NCI-H526 treated with DMSO at 0.1 percent for 48 hours (cell line): ENCODE measurements around the gene C2orf69.

Source experiments
- DNase-seq: peaks from one replicate; lab custom pipeline; 2025; lab: John Stamatoyannopoulos, UW

Gene C2orf69

DNA sequence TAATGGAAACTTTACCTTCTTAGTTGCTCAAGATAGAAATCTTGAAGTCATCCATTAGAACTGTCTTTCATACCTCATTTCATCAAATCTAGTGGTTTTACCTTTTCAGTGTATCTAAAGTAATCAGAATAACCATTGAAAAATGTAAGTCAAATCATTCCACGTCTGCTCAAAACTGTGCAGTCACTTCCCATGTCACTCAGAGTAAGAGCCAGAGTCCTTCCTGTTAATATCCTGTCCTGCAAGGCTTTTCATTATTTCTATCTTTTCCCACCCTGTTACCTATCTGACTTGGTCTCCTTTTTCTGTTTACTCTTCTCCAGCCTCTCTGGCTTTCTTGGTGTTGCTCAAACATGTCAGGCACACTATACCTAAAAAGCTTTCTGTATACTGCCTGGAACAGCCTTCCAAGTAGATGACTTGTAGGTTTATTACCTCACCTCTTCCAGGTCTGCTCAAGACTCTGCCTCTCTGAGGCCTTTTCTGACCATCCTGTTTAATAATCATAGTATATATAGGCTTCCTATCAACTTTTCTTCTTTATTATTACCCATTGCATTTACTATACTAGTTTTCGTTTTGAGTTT lies 3.4 kb downstream of the C2orf69 start:
- no peak for DNase-seq

- no peak for DNase-seq
Observed at GRCh38 chr2:199916980-199917379, 5.9 kb downstream of the C2orf69 start.

- DNase-seq, result no peak
Observed at GRCh38 chr2:199922856-199923255, 11.8 kb downstream of the C2orf69 start.

- no peak for DNase-seq
Observed at GRCh38 chr2:199923924-199924323, 12.8 kb downstream of the C2orf69 start.

GRCh38 chr2:199926806-199927205 lies 15.7 kb downstream of the C2orf69 start:
- no peak for DNase-seq

DNA sequence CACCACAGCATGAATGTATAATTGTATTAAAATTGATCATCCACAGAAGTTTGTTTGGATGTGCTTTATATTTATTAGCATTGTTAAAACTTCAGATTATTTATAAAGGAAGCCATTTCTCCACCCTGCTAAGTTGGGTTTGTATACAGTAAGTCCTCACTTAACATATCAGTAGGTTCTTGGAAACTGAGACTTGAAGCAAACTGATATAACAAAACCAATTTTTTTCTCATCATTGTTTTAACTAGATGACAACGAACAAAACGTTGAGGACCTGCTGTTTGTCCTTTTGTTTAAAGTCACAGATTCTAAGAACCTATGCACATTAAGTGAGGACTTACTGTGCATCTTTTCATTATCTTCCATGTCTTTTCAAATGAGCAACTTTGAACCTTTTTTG lies 17.1 kb downstream of the C2orf69 start:
- DNase-seq, result no peak

DNA sequence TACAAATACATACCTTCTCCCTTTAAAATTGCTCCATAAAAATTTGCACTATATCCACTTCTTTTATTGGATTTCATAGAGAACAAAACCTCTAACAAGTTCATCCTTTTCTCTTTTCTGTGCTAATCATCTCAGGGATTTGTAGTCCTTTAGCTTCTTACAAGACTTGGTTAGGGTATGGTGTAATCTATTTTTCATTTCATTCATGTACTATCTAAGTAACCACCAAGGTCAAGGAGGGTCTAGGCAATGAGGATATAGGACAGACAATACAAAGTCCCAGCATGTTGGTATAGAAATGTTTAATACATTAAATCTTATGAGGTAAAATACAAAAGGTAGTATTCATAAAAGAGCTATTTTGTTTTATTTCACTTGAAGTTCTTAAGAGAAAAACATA lies 17.5 kb downstream of the C2orf69 start:
- DNase-seq, result no peak

DNA sequence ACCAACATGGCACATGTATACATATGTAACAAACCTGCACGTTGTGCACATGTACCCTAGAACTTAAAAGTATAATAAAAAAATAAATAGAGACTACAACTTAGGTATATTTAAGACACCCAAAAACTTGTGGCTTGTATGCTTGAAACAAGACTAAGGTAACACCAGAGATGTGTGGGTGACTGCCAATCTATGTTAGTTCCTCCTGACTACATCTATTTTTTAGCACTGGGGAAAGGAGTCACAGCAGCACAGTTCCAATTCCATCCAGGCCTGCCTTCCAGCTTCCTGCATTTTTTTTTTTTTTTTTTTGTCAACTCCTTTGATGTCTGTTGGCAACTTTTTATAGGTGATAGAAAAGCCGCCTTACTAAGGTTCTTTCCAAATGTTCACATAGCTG lies 18.2 kb downstream of the C2orf69 start:
- no peak for DNase-seq

- no peak for DNase-seq
Observed at GRCh38 chr2:199932312-199932855, 21.3 kb downstream of the C2orf69 start.

DNA sequence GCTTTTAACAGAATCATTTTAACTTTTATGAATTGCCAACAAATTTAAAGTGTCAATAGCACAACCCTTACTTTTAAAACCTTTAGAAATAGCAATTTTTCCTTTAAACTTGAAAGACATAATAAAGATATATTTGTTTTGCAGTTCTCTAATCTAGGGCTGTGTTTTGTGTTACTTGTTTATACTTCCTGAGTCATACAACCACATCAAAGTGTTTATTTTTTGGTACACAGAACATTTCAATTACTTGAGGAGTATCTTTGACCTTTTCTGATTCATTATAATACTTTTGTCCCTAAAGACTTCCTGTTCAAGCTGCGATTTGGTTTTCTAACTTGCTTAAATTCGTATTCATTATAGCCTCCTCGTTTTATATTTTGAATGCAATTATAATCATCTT lies 22.4 kb downstream of the C2orf69 start:
- no peak for DNase-seq

DNA sequence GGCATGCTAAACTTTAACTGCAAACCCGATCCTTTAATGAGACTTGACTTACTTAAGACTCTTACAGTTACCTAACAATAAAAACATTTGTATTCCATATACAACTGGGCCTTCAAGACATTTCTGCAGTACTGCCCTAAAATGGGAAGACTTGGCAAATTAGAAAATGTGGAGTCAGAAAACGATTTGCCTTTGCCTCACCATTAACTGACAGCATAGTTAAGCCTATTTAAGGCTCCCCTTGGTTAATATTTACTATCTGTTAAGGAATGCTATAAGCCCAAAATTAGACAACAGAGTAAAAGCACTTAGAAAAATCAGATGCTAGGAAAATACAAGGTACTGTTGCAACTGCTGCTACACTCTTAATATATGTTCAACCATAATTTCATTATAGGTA lies 25.5 kb downstream of the C2orf69 start:
- DNase-seq, result no peak

DNA sequence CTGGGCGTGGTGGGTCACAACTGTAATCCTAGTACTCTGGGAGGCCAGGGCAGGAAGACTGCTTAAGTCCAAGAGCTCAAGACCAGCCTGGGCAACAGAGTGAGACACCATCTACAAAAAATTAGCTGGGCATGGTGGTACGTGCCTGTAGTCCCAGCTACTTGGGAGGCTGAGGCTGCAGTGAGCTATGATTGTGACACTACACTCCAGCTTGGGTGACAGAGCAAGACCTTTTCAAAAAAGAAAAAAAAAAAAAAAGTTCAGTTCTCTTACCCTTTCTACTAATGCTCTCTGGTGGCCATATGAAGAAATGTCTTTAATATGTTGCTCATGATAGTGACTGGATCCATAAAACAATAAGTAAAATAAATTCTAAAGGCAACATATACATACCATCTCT lies 29.3 kb downstream of the C2orf69 start:
- peak; percentile 21 for DNase-seq

DNA sequence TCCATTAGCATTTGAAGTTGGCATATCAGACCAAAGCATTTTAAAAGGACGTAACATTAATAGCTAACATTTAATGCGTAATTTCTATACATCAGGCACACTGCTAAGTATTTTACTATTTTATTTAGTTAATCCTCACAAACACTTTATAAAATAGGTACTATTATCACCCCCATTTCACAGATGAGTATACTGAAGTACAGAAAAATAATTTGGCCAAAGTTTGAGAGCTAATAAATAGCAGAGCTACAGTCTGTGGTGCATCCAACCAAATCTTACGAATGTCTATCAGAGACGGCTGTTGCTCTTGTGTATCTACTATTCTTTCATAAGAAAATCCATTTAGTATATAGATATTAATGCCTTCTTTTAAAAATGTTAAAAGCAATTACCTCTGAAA lies 32.3 kb downstream of the C2orf69 start:
- DNase-seq, result no peak

- no peak for DNase-seq
Observed at GRCh38 chr2:199946196-199946595, 35.1 kb downstream of the C2orf69 start.

DNA sequence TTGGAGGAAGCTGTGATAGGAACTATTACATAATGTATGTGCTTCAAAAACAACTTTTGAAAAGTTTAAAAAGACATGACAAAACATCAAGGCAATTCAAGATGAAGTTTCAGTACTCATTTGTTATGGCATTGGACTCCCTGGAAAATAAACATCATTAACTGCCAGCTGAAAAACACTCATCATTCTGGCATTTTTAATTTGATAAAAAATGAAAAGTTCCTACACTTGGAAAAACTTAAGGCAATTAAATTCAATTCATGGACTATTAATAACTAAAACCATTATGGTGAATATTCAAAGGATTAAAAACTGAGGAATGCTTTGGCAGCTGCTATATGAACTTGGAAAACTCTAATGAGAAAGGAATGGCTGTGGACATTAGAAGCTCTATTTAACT lies 35.7 kb downstream of the C2orf69 start:
- no peak for DNase-seq

- DNase-seq, result no peak
Observed at GRCh38 chr2:199950396-199950795, 39.3 kb downstream of the C2orf69 start.

DNA sequence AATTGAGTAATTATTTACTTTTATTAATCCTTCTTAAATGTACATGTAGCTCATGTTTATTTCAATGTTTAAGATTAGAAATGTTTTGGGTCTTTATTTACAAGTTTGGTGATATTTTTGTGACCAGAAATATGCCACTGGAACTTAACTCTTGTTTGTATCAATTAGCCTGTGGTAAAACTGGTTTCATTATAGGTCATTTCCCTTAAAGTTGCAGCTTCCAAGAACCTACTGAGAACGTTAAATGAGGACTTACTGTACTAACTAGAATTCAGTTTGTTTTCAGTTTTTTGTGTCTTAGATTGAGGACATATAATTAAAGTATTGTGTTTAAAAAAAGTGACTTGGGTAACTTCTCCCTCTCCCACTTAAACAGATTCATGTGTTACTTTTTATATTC lies 39.9 kb downstream of the C2orf69 start:
- no peak for DNase-seq

DNA sequence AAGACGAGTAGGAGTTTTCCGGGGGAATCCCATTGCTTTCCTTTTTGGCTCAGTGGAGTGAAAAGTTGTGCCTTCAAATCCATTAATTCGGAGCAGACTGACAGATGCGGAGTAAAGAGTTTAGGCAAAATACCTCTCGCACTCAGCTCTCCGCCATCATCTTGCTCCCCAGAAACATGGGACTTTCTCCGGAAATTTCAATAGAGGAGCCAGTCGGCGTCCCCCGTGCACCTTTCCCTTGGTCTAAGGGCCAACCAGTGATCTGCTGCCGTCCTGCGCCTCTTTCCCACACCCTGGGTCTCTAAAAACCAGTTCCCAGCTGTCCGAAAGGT lies 43.9 kb downstream of the C2orf69 start:
- peak; percentile 87 for DNase-seq

DNA sequence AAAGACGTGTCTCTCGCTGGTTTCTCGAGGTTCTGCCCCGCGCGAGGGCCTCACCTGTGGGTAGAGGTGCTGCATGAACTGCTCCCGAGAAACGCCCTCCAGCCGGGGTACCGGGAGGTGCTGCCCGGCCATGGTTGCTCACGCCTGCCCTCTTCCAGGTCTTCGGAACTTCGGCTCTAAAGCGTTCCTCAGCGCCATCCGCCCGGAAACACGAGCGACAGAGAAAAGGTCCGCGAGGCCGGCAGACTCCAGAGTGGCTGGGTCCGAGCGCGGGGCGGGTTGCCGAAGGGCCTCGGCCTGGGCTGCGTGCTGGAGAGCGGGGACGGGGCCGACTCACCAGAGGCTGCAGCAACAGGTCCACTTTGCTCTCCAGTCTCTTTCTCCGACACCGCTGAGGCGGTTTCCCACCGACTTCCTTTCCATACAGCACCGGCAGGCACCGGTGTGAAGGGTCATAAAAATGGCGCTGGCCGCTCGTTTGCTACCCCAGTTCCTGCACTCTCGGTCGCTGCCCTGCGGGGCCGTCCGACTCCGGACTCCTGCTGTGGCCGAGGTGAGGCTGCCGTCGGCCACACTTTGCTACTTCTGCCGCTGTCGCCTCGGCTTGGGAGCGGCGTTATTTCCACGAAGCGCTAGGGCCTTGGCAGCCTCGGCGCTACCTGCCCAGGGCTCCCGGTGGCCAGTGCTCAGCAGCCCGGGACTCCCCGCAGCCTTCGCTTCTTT lies 44.4 kb downstream of the C2orf69 start, which contains the start of the genes MAIP1 and TYW5:
TSS of gene MAIP1 (plus strand) at position 244 of the 723 bp plus-strand sequence. CDS start at position 461, 217 bp downstream.
TSS of gene TYW5 (minus strand) at position 153 of the 723 bp plus-strand sequence. CDS start at position 132, 21 bp downstream.
- DNase-seq, result peak; percentile 89

- peak; percentile 59 for DNase-seq
Observed at GRCh38 chr2:199956062-199956380, 44.9 kb downstream of the C2orf69 start.

GRCh38 chr2:199958014-199958413 lies 46.9 kb downstream of the C2orf69 start:
- DNase-seq, result no peak

GRCh38 chr2:199962203-199962602 lies 51.1 kb downstream of the C2orf69 start:
- no peak for DNase-seq

- DNase-seq, result no peak
Observed at GRCh38 chr2:199966405-199966804, 55.3 kb downstream of the C2orf69 start.

- DNase-seq, result no peak
Observed at GRCh38 chr2:199966976-199967375, 55.9 kb downstream of the C2orf69 start.
